HG02623 (cell line): ENCODE data around the gene DENND1A.
"Not testable (repeated sequence)": the region's sequence is repeated elsewhere in the genome, so short reads cannot be mapped to it uniquely, and the experiment has no call there.

Source experiments
- ATAC-seq: cut with Tn5 transposase; IDR thresholded peaks from one replicate; pipeline ENCODE4 v1.9.1; 2021; ENCODE audit warnings: moderate library complexity; ENCODE audit not compliant: unreplicated experiment

The DENND1A gene

GRCh38 chr9:123739902-123740301 lies 190.0 kb downstream of the DENND1A start:
- no peak for ATAC-seq

GRCh38 chr9:123739387-123739786 lies 190.5 kb downstream of the DENND1A start:
- no peak for ATAC-seq

- no peak for ATAC-seq
Observed at GRCh38 chr9:123738648-123739047, 191.3 kb downstream of the DENND1A start.

GRCh38 chr9:123735376-123735775 lies 194.6 kb downstream of the DENND1A start:
- no peak for ATAC-seq

GRCh38 chr9:123728571-123728970 lies 201.4 kb downstream of the DENND1A start:
- ATAC-seq = not testable (repeated sequence)

GRCh38 chr9:123727332-123727731 lies 202.6 kb downstream of the DENND1A start:
- ATAC-seq = no peak

- ATAC-seq = no peak
Observed at GRCh38 chr9:123725389-123725788, 204.5 kb downstream of the DENND1A start.

- no peak for ATAC-seq
Observed at GRCh38 chr9:123724211-123724796, 205.6 kb downstream of the DENND1A start.

- ATAC-seq = no peak
Observed at GRCh38 chr9:123723135-123723875, 206.6 kb downstream of the DENND1A start.

GRCh38 chr9:123722378-123722777 lies 207.5 kb downstream of the DENND1A start:
- no peak for ATAC-seq

- ATAC-seq = no peak
Observed at GRCh38 chr9:123718188-123718587, 211.7 kb downstream of the DENND1A start.

GRCh38 chr9:123717581-123718175 lies 212.2 kb downstream of the DENND1A start:
- ATAC-seq = no peak

GRCh38 chr9:123716339-123716945 lies 213.5 kb downstream of the DENND1A start:
- no peak for ATAC-seq

GRCh38 chr9:123715258-123715657 lies 214.7 kb downstream of the DENND1A start:
- no peak for ATAC-seq

- no peak for ATAC-seq
Observed at GRCh38 chr9:123713282-123713681, 216.6 kb downstream of the DENND1A start.

- no peak for ATAC-seq
Observed at GRCh38 chr9:123712399-123712798, 217.5 kb downstream of the DENND1A start.

GRCh38 chr9:123710299-123710698 lies 219.6 kb downstream of the DENND1A start:
- no peak for ATAC-seq

- ATAC-seq = no peak
Observed at GRCh38 chr9:123702483-123702882, 227.4 kb downstream of the DENND1A start.

- ATAC-seq = peak; percentile 45
Observed at GRCh38 chr9:123697686-123698085, 232.2 kb downstream of the DENND1A start.

- no peak for ATAC-seq
Observed at GRCh38 chr9:123696476-123696875, 233.4 kb downstream of the DENND1A start.

GRCh38 chr9:123695386-123695785 lies 234.5 kb downstream of the DENND1A start:
- ATAC-seq = no peak

- ATAC-seq = no peak
Observed at GRCh38 chr9:123691765-123692303, 238.1 kb downstream of the DENND1A start.
